Measurements from ENCODE around the gene TTC39C. TPM values are rescaled to one million over a fixed set of nuclear protein-coding genes. Genes with fewer than 3 reads are reported as not detected.
A peak's percentile ranks its signal among the peaks of the same experiment; 100 is the strongest.

The TTC39C gene
- total RNA-seq, 1 experiment from 2014 or later: 14.8 TPM

- H3K36me3 ChIP-seq (ENCODE audit: control insufficient read depth, insufficient read depth, low read length): no peaks in the 10 kb centered on the region
- DNase-seq (ENCODE audit: low read depth, low spot score) (no peak), ATAC-seq (peak; percentile 65; the same call in 1 of the 2 replicates)
- no peak for TF ChIP-seq REST (IDR thresholded peaks at IDR 0.05; ENCODE audit: insufficient read depth in 1 of 2, low read depth in 2 of 2, low read length in 1 of 2)
- TF ChIP-seq SIN3A (IDR thresholded peaks at IDR 0.05; ENCODE audit: borderline replicate concordance, insufficient read depth, low read depth, low read length): no peak
- no peak for TF ChIP-seq TCF7L2 (IDR thresholded peaks at IDR 0.05; ENCODE audit: low read depth, low read length)
- TF ChIP-seq, protein P1, sequence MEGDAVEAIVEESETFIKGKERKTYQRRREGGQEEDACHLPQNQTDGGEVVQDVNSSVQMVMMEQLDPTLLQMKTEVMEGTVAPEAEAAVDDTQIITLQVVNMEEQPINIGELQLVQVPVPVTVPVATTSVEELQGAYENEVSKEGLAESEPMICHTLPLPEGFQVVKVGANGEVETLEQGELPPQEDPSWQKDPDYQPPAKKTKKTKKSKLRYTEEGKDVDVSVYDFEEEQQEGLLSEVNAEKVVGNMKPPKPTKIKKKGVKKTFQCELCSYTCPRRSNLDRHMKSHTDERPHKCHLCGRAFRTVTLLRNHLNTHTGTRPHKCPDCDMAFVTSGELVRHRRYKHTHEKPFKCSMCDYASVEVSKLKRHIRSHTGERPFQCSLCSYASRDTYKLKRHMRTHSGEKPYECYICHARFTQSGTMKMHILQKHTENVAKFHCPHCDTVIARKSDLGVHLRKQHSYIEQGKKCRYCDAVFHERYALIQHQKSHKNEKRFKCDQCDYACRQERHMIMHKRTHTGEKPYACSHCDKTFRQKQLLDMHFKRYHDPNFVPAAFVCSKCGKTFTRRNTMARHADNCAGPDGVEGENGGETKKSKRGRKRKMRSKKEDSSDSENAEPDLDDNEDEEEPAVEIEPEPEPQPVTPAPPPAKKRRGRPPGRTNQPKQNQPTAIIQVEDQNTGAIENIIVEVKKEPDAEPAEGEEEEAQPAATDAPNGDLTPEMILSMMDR (IDR thresholded peaks at IDR 0.05): no peak
- no peak for TF ChIP-seq POLR2AphosphoS5 (IDR thresholded peaks at IDR 0.05; ENCODE audit: low read depth, low read length)
- no peaks in the 10 kb centered on the region for H3K27me3 ChIP-seq (ENCODE audit: control insufficient read depth, insufficient read depth, low read length)
- no peaks in the 10 kb centered on the region for H3K9me3 ChIP-seq (ENCODE audit: control insufficient read depth, insufficient read depth, low read depth, low read length)
- no TSS peak for BruUV-seq (replicated peaks)
- no peak overlapping the region for H3K27ac ChIP-seq (ENCODE audit: low read length)
- H3K4me3 ChIP-seq (ENCODE audit: low read depth in 2 of 2, low read length in 2 of 2): no peak overlapping the region
- peaks cover 2% of the 10 kb centered on the region; the same call in 1 of the 2 replicates for H3K4me1 ChIP-seq (ENCODE audit: control insufficient read depth, insufficient read depth, low read length)
- intact Hi-C loops (cut with micrococcal nuclease; ENCODE audit: unreplicated experiment) (no loop called here), in situ Hi-C loops (cut with HindIII; ENCODE audit: low pct_unique_long_range_greater_than_20kb, low sequenced_read_pairs) (no loop called here)
- POLR2A ChIA-PET: interaction anchor here (0.6 to 0.7 kb wide), 2 partner anchors 20 to 24 kb away, joined by 3 read pairs; no protein-coding TSS in a partner anchor
- CTCF ChIA-PET: no interaction called here
These were observed 98.5 kb downstream of the TTC39C start for GRCh38 chr18:24112874-24113615.

- intact Hi-C loops (cut with micrococcal nuclease; ENCODE audit: unreplicated experiment) (loop anchor here (5.0 kb wide), 2 partner anchors 98 to 293 kb away; no protein-coding TSS in a partner anchor), in situ Hi-C loops (cut with HindIII; ENCODE audit: low pct_unique_long_range_greater_than_20kb, low sequenced_read_pairs) (no loop called here)
- H3K27ac ChIP-seq (ENCODE audit: low read length): no peak overlapping the region
- POLR2A ChIA-PET: no interaction called here
- H3K4me1 ChIP-seq (ENCODE audit: control insufficient read depth, insufficient read depth, low read length): peaks cover 2% of the 10 kb centered on the region; the same call in 1 of the 2 replicates
- TF ChIP-seq SIN3A (IDR thresholded peaks at IDR 0.05; ENCODE audit: borderline replicate concordance, insufficient read depth, low read depth, low read length): no peak
- TF ChIP-seq, protein P1 (IDR thresholded peaks at IDR 0.05): no peak
- TF ChIP-seq POLR2AphosphoS5 (IDR thresholded peaks at IDR 0.05; ENCODE audit: low read depth, low read length): no peak
- no peak for TF ChIP-seq TCF7L2 (IDR thresholded peaks at IDR 0.05; ENCODE audit: low read depth, low read length)
- TF ChIP-seq REST (IDR thresholded peaks at IDR 0.05; ENCODE audit: insufficient read depth in 1 of 2, low read depth in 2 of 2, low read length in 1 of 2): no peak
- CTCF ChIA-PET: no interaction called here
- BruUV-seq (replicated peaks): no TSS peak
- no peak for ATAC-seq
- no peaks in the 10 kb centered on the region for H3K9me3 ChIP-seq (ENCODE audit: control insufficient read depth, insufficient read depth, low read depth, low read length)
- no peak for DNase-seq (ENCODE audit: low read depth, low spot score)
- no peaks in the 10 kb centered on the region for H3K27me3 ChIP-seq (ENCODE audit: control insufficient read depth, insufficient read depth, low read length)
- no peak overlapping the region for H3K4me3 ChIP-seq (ENCODE audit: low read depth in 2 of 2, low read length in 2 of 2)
- no peaks in the 10 kb centered on the region for H3K36me3 ChIP-seq (ENCODE audit: control insufficient read depth, insufficient read depth, low read length)
These were observed 100.5 kb downstream of the TTC39C start for GRCh38 chr18:24114924-24115549.

Data from Panc1 (cell line).